H9 (cell line): ENCODE results near the gene LST1. TPM values are rescaled to one million over a fixed set of nuclear protein-coding genes. Genes with fewer than 3 reads are reported as not detected.

Experiments used
- DNase-seq: peaks from one replicate; pipeline ENCODE4 v3.0.0-alpha.2; 2017
- H2AFZ ChIP-seq: one replicate; pipeline ENCODE4 v1.6.1; 2013; ENCODE audit warnings: mild to moderate bottlenecking, low read length, control low read depth, moderate library complexity
- H2AK5ac ChIP-seq: 2 replicates; pipeline ENCODE4 v1.6.1; 2013; ENCODE audit warnings: low read length, control low read depth, mixed read lengths; ENCODE audit not compliant: insufficient read length
- H2BK120ac ChIP-seq: one replicate; pipeline ENCODE4 v1.6.1; 2013; ENCODE audit warnings: low read depth, mild to moderate bottlenecking, low read length, control low read depth, inconsistent platforms; ENCODE audit not compliant: poor library complexity, severe bottlenecking
- H2BK12ac ChIP-seq: 2 replicates; pipeline ENCODE4 v1.6.1; 2013; ENCODE audit warnings: low read length, control low read depth, mixed read lengths, low read depth; ENCODE audit not compliant: insufficient read length
- H2BK15ac ChIP-seq: 2 replicates; pipeline ENCODE4 v1.6.1; 2013; ENCODE audit warnings: low read depth, low read length, control low read depth
- H2BK20ac ChIP-seq: one replicate; pipeline ENCODE4 v1.6.1; 2013; ENCODE audit warnings: low read depth, mild to moderate bottlenecking, low read length, control low read depth, inconsistent platforms; ENCODE audit not compliant: poor library complexity, severe bottlenecking
- H2BK5ac ChIP-seq: 2 replicates; pipeline ENCODE4 v1.6.1; 2013; ENCODE audit warnings: low read length, control low read depth, mixed read lengths; ENCODE audit not compliant: insufficient read length
- H3K14ac ChIP-seq: 2 replicates; pipeline ENCODE4 v1.6.1; 2013; ENCODE audit warnings: low read length, control low read depth; ENCODE audit not compliant: insufficient read depth
- H3K18ac ChIP-seq: 2 replicates; pipeline ENCODE4 v1.6.1; 2013; ENCODE audit warnings: low read depth, mild to moderate bottlenecking, mixed read lengths, low read length, control low read depth; ENCODE audit not compliant: insufficient read length
- H3K23ac ChIP-seq: 2 replicates; pipeline ENCODE4 v1.6.1; 2013; ENCODE audit warnings: low read length, control low read depth, mixed read lengths, low read depth; ENCODE audit not compliant: insufficient read length
- H3K23me2 ChIP-seq: 2 replicates; pipeline ENCODE4 v1.6.1; 2013; ENCODE audit warnings: low read depth, mild to moderate bottlenecking, mixed read lengths, low read length, control low read depth; ENCODE audit not compliant: insufficient read length, poor library complexity, severe bottlenecking
- H3K27ac ChIP-seq: 2 replicates; pipeline ENCODE4 v1.5.1; 2013; ENCODE audit warnings: low read length, control low read depth, mixed read lengths, low read depth; ENCODE audit not compliant: insufficient read length
- H3K27me3 ChIP-seq: 2 replicates; pipeline ENCODE4 v1.6.1; 2013; ENCODE audit warnings: low read length, control low read depth, inconsistent platforms; ENCODE audit not compliant: insufficient read depth
- H3K4ac ChIP-seq: 2 replicates; pipeline ENCODE4 v1.6.1; 2013; ENCODE audit warnings: low read depth, mild to moderate bottlenecking, control low read depth, inconsistent platforms, low read length, moderate library complexity
- H3K4me1 ChIP-seq: 2 replicates; pipeline ENCODE4 v1.6.1; 2013; ENCODE audit warnings: low read length, control low read depth, inconsistent platforms; ENCODE audit not compliant: insufficient read depth
- H3K4me2 ChIP-seq: 2 replicates; pipeline ENCODE4 v1.6.1; 2013; ENCODE audit warnings: low read length, control low read depth, mixed read lengths; ENCODE audit not compliant: insufficient read length, insufficient read depth
- H3K56ac ChIP-seq: 2 replicates; pipeline ENCODE4 v1.6.1; 2013; ENCODE audit warnings: low read depth, mild to moderate bottlenecking, mixed read lengths, low read length, control low read depth; ENCODE audit not compliant: insufficient read length
- H3K79me1 ChIP-seq: 2 replicates; pipeline ENCODE4 v1.6.1; 2013; ENCODE audit warnings: low read depth, mild to moderate bottlenecking, moderate library complexity, low read length, control low read depth, inconsistent platforms; ENCODE audit not compliant: insufficient read depth, poor library complexity, severe bottlenecking
- H3K79me2 ChIP-seq: 2 replicates; pipeline ENCODE4 v1.6.1; 2013; ENCODE audit warnings: low read length, control low read depth, inconsistent platforms; ENCODE audit not compliant: insufficient read depth
- H3K9ac ChIP-seq: 2 replicates; pipeline ENCODE4 v1.6.1; 2013; ENCODE audit warnings: low read length, control low read depth, mixed read lengths; ENCODE audit not compliant: insufficient read length; ENCODE audit errors: extremely low read depth
- H3K9me3 ChIP-seq: one replicate; pipeline ENCODE4 v1.6.1; 2013; ENCODE audit warnings: low read depth, low read length, inconsistent platforms; ENCODE audit not compliant: control insufficient read depth
- H3T11ph ChIP-seq: one replicate; pipeline ENCODE4 v1.6.1; 2013; ENCODE audit warnings: mild to moderate bottlenecking, low read length, control low read depth, inconsistent platforms
- H4K20me1 ChIP-seq: one replicate; pipeline ENCODE4 v1.6.1; 2013; ENCODE audit not compliant: control insufficient read depth, insufficient read length, insufficient read depth
- H4K5ac ChIP-seq: 2 replicates; pipeline ENCODE4 v1.6.1; 2013; ENCODE audit warnings: low read depth, mild to moderate bottlenecking, mixed read lengths, low read length, control low read depth; ENCODE audit not compliant: insufficient read length
- H4K8ac ChIP-seq: replicated peaks from 2 replicates; pipeline ENCODE4 v1.6.1; 2013; ENCODE audit warnings: low read length, control low read depth, mixed read lengths, low read depth; ENCODE audit not compliant: insufficient read length
- H4K91ac ChIP-seq: 2 replicates; pipeline ENCODE4 v1.6.1; 2013; ENCODE audit warnings: low read depth, mild to moderate bottlenecking, moderate library complexity, mixed read lengths, low read length, control low read depth; ENCODE audit not compliant: insufficient read length
- H3K27ac Mint-ChIP-seq, 3 experiments: 2 replicates in 2 of 3; 3 replicates in 1 of 3; pipeline ENCODE4 v1.8.0; 2020 to 2021; ENCODE audit warnings: mixed read lengths in 3 of 3, mild to moderate bottlenecking in 1 of 3, moderate library complexity in 1 of 3
- H3K27me3 Mint-ChIP-seq: 2 replicates; pipeline ENCODE4 v1.8.0; 2021; ENCODE audit warnings: low read depth, mild to moderate bottlenecking, moderate library complexity, mixed read lengths
- H3K36me3 Mint-ChIP-seq, 3 experiments: 2 replicates in 2 of 3; 3 replicates in 1 of 3; pipeline ENCODE4 v1.8.0; 2020 to 2021; ENCODE audit warnings: low read depth in 3 of 3, mixed read lengths in 3 of 3; ENCODE audit not compliant: insufficient read depth in 1 of 3
- H3K4me1 Mint-ChIP-seq, 2 experiments: 2 replicates each; pipeline ENCODE4 v1.8.0; 2020; ENCODE audit warnings: mixed read lengths in 2 of 2
- H3K4me3 Mint-ChIP-seq, 2 experiments: 2 replicates in 1 of 2; 3 replicates in 1 of 2; pipeline ENCODE4 v1.8.0; 2020 to 2021; ENCODE audit warnings: mild to moderate bottlenecking in 2 of 2, mixed read lengths in 2 of 2, moderate library complexity in 1 of 2
- H3K9me3 Mint-ChIP-seq, 2 experiments: 2 replicates in 1 of 2; 3 replicates in 1 of 2; pipeline ENCODE4 v1.8.0; 2020; ENCODE audit warnings: mild to moderate bottlenecking in 2 of 2, mixed read lengths in 2 of 2, moderate library complexity in 1 of 2
- WGBS: extraction: QIAGEN DNeasy Blood & Tissue Kit; methylation state at CpG from one replicate; pipeline ENCODE4 v1.1.7; 2013; ENCODE audit warnings: missing lambda C conversion rate, low lambda C conversion rate, mixed read lengths; ENCODE audit not compliant: insufficient read length; ENCODE audit errors: extremely low coverage; 5-methylcytosine and 5-hydroxymethylcytosine counted together
- total RNA-seq: library from RNA; stranded (reverse); gene quantifications from 2 replicates; pipeline ENCODE4 v1.2.1, GENCODE V29; 2021
- TF ChIP-seq, protein P1 (sequence below): fragments of 200-600 bp; sonication (generic); conservative IDR thresholded peaks from 3 replicates; pipeline ENCODE4 v1.8.0; 2021; ENCODE audit warnings: antibody characterized with exemption, mild to moderate bottlenecking

The LST1 gene
- total RNA-seq, 1 experiment from 2014 or later = not detected

DNA sequence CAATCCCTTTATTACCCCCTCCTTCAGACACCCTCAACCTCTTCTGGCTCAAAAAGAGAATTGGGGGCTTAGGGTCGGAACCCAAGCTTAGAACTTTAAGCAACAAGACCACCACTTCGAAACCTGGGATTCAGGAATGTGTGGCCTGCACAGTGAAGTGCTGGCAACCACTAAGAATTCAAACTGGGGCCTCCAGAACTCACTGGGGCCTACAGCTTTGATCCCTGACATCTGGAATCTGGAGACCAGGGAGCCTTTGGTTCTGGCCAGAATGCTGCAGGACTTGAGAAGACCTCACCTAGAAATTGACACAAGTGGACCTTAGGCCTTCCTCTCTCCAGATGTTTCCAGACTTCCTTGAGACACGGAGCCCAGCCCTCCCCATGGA is 8.5 kb upstream of the LST1 start:
- Histone ChIP-seq H4K91ac (no peak overlapping the region), H3K56ac (no peak overlapping the region), H3K23ac (no peak overlapping the region), H3K79me2 (no peaks in the 10 kb centered on the region), H2BK12ac (no peak overlapping the region), H3K27me3 (no peaks in the 10 kb centered on the region), H2BK15ac (no peak overlapping the region), H3K9me3 (no peaks in the 10 kb centered on the region), H2BK5ac (no peak overlapping the region), H3K9ac (no peak overlapping the region), H3T11ph (no peak overlapping the region), H3K4me1 (peaks cover 2% of the 10 kb centered on the region; the same call in 1 of the 2 replicates), H3K14ac (no peak overlapping the region), H3K18ac (no peak overlapping the region), H2BK20ac (no peak overlapping the region), H3K4ac (no peak overlapping the region), H2AK5ac (no peak overlapping the region), H4K8ac (no peak overlapping the region), H3K79me1 (no peaks in the 10 kb centered on the region), H3K23me2 (peaks cover 11% of the 10 kb centered on the region), H2AFZ (no peak overlapping the region), H4K20me1 (no peaks in the 10 kb centered on the region), H4K5ac (no peak overlapping the region), H3K4me2 (no peak overlapping the region), H3K27ac (no peak overlapping the region), H2BK120ac (no peak overlapping the region)
- Mint-ChIP-seq H3K36me3 (no peaks in the 10 kb centered on the region), H3K4me3 (no peak overlapping the region), H3K4me1 (peaks cover 37 to 41% of the 10 kb centered on the region in 2 experiments), H3K9me3 (no peaks in the 10 kb centered on the region; a peak in 2 of 5 replicates), H3K27ac (no peak overlapping the region), H3K27me3 (peaks cover 47% of the 10 kb centered on the region)
- no CpG with 5 or more reads among the region's 3 CpGs for WGBS
- TF ChIP-seq, protein P1, sequence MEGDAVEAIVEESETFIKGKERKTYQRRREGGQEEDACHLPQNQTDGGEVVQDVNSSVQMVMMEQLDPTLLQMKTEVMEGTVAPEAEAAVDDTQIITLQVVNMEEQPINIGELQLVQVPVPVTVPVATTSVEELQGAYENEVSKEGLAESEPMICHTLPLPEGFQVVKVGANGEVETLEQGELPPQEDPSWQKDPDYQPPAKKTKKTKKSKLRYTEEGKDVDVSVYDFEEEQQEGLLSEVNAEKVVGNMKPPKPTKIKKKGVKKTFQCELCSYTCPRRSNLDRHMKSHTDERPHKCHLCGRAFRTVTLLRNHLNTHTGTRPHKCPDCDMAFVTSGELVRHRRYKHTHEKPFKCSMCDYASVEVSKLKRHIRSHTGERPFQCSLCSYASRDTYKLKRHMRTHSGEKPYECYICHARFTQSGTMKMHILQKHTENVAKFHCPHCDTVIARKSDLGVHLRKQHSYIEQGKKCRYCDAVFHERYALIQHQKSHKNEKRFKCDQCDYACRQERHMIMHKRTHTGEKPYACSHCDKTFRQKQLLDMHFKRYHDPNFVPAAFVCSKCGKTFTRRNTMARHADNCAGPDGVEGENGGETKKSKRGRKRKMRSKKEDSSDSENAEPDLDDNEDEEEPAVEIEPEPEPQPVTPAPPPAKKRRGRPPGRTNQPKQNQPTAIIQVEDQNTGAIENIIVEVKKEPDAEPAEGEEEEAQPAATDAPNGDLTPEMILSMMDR = no peak
- DNase-seq = no peak
